ENCODE results near the gene SPTBN1.
A peak's percentile ranks its signal among the peaks of the same experiment; 100 is the strongest.
"Not testable (repeated sequence)": the region's sequence is repeated elsewhere in the genome, so short reads cannot be mapped to it uniquely, and the experiment has no call there.

The SPTBN1 gene

GRCh38 chr2:54471221-54471711 lies 15.1 kb downstream of the SPTBN1 start:
- peak in 2 of 3 experiments; percentile 51 to 64 for DNase-seq

DNA sequence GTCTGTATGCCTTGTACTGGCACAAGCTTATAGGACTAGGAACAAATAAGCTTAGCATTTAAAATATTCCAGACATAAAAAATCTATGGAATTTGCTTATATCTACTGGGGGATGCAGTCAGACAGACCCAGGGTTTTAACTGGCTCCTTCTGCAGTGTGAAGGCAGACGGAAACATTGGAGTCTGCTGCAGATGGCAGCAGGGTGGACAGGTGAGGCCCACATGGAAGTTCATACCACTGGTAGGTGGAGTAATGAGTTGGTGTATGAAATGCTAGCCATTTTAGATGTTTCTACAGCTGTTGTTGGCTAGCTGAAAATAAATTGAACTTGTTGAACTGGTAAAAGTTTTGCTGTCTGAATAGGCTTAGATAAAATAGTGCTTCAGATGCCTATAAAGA lies 17.7 kb downstream of the SPTBN1 start:
- no peak for DNase-seq

DNA sequence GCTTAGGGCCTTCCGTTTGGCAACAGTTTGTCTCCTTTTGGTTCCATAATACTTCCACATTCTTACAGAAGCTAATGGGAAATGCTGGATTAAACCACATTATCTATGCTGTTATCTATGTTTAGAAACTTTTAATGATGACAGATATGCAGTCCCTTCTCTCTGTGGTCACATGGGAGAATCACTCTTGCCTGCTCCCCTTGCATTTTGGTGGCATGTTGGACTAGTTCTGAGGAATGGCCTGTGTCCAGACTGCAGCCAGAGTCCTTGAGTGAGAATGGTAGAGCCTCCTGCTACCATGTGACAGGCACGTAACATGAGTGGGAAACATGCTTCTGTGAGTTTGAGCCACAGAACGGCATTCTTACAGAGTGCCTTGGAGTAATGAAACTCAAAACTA lies 19.2 kb downstream of the SPTBN1 start:
- DNase-seq, result no peak

DNA sequence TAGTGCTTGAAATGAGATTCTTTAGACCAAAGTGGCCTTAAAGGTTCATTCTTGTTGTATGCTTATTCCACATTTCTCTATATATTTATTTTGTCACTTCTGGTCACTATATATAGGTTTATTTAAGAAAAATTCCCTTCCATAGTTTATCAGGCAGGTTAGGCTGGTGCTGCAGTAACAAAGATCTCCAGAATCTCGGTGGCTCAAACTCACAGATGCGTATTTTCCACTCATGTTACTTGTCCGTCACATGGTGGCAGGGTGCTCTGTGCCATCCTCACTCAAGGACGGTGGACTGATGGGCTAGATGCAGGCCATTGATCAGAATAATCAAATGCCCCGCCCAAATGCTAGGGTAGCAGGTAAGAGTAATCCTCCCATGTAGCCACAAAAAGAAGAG lies 19.8 kb downstream of the SPTBN1 start:
- DNase-seq, result no peak

DNA sequence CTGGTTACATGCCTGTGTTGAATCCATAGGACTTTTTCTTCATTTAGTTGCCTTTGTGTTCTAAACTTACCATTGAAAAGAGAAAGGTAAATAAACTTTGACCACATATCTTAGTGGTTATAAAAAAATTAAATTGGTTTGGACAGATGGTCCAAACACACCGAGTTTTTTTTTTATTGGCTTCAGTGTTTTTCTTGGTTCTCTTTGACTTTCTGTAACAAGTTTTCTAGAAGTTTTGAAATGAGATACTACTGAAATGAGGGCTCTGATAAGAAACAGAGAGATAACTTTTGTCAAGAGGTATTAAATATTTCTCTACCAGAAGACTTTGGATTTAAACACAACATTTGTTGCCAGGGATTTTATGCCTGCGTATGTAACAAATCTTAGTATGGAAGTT lies 20.7 kb downstream of the SPTBN1 start:
- DNase-seq, result no peak

DNA sequence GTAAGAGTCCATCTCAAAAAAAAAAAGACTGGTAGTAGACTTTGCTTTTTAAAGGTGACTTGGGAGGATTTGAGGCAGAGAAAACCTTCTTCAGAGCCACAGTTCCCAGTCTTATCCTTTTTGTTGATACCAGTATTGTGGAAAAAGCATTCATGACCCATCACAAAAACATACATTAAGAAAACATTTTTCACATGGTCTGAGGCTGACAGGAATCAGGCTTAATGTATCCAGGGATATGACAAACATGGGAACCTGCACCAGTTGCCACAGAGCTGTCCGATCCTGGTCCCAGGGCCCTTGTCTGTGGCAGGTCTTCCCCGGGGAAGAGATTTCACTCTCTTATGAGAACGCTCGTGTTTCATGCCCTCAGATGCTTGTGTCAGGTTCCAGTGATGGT lies 21.8 kb downstream of the SPTBN1 start:
- no peak for DNase-seq

GRCh38 chr2:54478899-54479298 lies 22.8 kb downstream of the SPTBN1 start:
- no peak for DNase-seq

DNA sequence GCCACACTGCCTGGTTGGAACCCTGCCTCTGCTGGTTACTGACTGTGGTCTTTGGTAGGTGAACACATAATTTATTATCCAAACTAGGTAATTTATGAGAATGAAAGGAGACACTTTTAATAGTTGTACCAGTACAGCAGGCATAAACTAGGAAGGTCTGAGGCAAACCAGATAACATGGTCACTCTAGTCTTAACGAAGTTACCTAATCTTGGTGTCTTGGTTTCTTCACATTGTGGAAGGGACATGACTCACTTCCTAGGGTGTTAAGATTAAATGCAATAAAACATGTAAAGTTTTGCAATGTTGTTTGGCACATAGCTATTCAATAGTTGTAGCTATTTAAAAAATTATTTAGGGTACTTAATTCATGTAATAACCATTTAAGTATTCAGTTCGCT lies 23.3 kb downstream of the SPTBN1 start:
- DNase-seq, result peak in 1 of 3 experiments; percentile 66

- peak in 2 of 3 experiments; percentile 76 to 94 for DNase-seq
Measured at GRCh38 chr2:54480025-54480424, 23.9 kb downstream of the SPTBN1 start.

DNA sequence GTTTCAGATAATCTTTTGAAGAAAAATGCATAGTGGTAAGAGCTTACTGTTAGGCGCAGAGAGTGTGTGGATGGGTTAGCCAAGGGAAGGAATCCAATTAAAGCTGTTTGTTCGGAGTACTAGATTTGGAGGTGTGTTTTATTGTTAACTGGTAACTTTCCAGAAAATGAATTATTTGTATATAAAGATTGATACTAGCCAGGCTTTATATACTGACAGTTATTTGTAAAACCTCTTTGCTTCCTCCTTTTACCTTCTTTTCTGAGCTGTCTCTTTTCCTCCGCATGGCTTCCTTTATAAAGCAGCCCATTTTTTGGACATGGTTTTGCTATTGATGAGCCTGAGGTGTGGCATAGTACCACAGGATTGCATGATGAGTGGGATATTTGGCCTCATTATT lies 25.6 kb downstream of the SPTBN1 start:
- DNase-seq, result no peak

- DNase-seq, result no peak
Measured at GRCh38 chr2:54482715-54483114, 26.6 kb downstream of the SPTBN1 start.

DNA sequence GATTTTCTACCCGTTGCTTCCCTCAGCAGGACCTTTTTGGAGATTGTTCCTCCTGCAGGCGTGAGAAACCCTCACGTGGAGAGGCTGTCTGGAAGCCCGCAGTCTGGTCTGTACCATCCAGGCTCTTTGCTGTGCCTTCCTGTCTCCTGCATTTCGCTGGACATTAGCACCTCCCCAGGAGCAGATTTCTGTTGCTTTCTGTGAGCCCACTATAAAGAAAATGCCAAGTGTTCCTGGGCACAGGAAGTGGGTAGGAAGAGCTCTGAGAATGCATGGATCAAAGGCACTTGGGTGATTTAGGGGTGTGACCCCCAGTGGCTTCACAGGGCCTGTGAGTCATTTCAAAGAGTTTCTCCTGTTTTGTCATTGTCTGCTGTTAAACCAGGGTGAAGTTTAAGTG lies 27.3 kb downstream of the SPTBN1 start:
- DNase-seq, result no peak

DNA sequence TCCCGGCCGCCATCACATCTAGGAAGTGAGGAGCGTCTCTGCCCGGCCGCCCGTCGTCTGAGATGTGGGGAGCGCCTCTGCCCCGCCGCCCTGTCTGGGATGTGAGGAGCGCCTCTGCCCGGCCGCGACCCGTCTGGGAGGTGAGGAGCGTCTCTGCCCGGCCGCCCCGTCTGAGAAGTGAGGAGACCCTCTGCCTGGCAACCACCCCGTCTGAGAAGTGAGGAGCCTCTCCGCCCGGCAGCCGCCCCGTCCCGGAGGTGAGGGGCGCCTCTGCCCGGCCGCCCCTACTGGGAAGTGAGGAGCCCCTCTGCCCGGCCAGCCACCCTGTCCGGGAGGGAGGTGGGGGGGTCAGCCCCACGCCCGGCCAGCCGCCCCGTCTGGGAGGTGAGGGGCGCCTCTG lies 29.6 kb downstream of the SPTBN1 start:
- not testable (repeated sequence) for DNase-seq

DNA sequence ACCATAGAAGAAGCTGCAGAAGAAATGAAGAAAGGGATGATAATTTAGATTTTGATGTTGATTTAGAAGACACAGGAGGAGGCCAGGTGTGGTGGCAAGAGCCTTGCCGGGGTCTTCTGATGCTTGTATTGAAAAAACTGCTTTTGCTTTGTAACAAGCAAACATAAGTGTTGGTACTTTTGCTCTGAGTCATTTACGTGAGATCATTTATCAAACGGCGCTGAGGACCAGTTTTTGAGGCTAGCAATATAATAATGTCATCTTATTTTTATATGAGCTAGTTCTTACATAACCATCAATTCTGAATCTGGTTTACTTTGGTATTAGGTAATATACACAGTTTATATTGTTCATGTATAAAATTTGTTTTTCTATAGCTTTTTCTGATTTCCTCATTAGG lies 30.6 kb downstream of the SPTBN1 start:
- no peak for DNase-seq

GRCh38 chr2:54490863-54491262 lies 34.7 kb downstream of the SPTBN1 start:
- no peak for DNase-seq

- DNase-seq, result no peak
Measured at GRCh38 chr2:54492335-54492734, 36.2 kb downstream of the SPTBN1 start.

DNA sequence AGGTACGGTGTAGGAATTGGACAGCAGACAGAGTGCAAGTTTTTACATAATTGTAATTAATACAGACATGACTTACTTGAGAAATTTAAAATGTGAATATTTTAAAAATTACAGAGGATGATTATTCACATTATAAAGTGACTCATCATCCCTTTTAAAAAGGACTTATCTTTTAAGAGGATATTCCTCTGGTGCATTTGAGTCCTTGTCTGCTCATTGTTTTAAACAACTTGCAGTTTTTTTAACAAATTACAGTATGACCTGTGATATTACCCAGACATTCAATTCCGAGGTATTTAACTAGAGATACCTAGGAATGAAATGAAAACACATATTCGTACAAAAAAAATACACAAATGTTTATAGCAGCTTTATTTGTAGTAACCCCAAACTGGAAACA lies 38.0 kb downstream of the SPTBN1 start:
- no peak for DNase-seq

GRCh38 chr2:54496920-54497319 lies 40.8 kb downstream of the SPTBN1 start:
- DNase-seq, result no peak

DNA sequence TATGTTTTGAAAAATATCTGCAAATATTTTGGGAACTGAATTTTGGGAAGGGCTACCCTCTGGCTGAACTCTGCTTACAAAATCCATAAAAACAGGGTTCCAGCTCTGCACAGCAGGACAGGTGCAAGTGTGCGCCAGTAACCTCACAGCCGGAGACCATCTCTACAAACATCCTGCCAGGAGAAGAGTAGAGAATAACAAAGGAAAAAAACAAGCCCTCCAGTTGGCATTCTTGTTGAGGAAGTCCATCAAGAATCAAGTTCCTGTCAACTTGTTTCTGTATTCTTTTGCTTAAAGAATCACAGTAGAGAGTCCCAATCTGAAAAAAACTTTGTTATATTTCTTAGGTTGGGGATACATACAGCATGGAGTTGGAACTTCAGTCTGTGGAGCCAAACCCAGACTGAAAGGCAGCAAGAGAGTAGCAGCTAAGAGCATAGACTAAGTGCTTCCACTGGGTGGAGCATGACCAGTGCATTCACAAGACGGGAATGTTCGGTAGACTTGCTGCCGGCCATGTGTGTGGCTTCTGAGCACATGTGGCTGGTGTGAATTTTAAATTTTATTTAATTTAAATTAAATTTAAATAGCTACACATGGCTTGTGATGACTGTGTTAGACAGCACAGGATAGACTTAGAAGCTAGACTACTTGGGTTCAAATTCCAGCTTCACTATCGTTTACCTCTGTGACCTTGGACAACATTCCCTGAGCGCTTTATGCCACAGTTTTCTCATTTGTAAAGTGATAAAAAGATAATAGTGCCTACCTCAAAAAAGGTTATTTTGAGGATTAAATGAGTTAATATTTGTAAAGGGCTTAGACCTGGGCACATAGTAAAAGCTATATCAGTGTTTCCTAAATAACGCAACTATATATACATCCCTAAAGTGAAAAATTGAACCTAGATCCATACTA lies 41.9 kb downstream of the SPTBN1 start:
- DNase-seq, result peak in 2 of 3 experiments; percentile 40 to 75

DNA sequence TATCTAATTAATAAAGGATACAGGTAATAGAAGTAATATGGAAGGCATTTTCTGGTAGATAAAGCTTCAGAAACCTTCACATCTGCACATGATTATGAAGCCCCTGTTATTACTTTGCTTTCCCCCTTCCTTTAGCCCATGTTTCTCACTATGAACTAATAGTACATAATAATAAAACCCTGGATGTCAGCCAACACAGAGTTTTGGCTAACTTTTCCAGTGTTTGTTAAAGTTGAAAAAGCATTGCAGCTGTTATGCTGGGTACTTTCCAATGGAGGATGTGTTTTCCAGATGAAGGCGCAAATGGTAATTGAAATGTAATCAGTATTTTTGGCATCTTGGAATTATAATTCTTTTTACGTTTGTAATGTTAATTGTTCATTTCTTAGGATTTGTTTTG lies 43.5 kb downstream of the SPTBN1 start:
- no peak for DNase-seq

DNA sequence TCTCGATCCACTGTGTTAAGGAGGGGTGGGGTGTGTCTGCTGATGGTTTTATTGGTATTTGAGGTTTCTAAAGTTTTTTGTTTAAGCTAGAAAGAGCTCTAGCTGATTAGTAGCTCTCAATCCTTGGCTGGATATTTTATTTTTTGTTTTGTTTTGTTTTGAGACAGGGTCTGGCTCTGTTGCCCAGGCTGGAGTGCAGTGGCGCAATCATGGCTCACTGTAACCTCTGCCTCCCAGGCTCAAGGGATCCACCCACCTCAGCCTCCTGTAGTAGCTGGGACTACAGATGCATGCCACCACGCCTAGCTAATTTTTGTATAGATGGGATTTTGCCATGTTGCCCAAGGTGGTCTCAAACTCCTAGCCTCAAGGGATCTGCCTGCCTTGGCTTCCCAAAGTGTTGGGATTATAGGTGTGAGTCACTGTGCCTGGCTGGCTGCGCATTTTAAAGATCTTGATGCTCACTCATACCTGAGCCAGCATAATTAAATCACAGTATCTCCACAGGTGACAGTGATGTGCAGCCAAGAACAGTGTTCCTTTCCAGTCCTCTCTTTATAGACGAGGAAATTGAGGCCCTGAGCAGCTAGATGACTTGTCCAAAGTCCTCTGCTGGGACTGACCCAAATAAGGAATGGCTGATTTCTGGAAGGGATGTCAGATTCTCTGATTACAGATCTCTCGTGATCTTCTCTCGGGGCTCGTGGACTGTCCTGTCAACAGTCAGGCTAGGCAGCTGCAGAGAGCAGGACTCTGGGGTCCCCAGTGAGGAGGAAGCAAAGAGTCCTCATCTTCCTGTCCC lies 44.5 kb downstream of the SPTBN1 start:
- no peak for DNase-seq

DNA sequence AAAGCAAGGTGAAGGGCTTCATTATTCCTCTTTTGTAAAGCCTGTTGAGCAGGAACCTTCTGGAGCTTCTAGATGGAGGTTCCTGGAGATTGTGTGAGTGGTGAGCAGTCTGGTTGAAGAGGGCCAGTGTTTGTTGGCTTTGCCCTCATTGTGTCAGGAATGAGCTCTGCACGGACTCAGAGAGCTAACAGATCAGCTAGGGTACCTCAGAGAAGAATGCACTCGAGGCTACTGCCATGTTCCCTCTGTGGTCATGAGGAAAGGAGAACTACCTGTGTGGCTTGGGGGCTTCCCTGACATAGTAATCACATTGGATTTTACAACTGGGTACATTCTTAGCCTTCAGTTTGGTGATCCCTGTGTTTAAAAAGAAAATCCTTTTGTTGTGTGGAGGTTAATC lies 46.6 kb downstream of the SPTBN1 start:
- no peak for DNase-seq

DNA sequence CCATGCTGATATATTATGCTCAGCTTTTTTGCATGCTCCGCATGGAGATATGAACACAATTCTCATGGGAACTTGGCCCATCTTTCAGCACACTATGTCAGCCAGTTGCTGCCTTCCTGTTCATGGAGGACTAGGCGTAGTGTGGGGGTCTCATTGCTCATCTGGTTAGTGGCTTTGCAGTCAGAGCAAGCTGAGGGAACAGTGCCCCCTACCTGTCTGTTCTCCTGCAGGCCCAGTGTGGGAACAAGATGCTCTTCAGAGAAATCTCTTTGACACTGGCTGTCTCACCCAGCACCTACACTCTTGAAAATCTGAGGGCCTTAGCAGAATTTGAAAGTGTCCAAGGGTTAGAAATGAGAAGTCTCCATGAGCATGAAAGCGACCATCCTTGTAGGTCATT lies 47.1 kb downstream of the SPTBN1 start:
- peak in 2 of 3 experiments; percentile 22 to 36 for DNase-seq

- DNase-seq, result no peak
Measured at GRCh38 chr2:54503828-54504227, 47.7 kb downstream of the SPTBN1 start.

Data from NCI-H1417 (cell line).